HFF-Myc (cell line): Measurements from ENCODE around the gene SEMA5A.

Experiments
- DNase-seq: peaks from one replicate; pipeline ENCODE4 v3.0.0-alpha.2; 2011; ENCODE audit warnings: low read depth; ENCODE audit errors: extremely low read depth
- H3K4me3 ChIP-seq: replicated peaks from 2 replicates; pipeline ENCODE4 v1.5.1; 2011; ENCODE audit warnings: low read depth, mild to moderate bottlenecking, control low read depth, low read length
- TF ChIP-seq, protein P1 (sequence below): IDR thresholded peaks from 2 replicates; pipeline ENCODE4 v1.5.1; 2012; ENCODE audit warnings: mild to moderate bottlenecking, low read depth, low read length, control low read depth; ENCODE audit errors: missing control alignments

Gene SEMA5A

DNA sequence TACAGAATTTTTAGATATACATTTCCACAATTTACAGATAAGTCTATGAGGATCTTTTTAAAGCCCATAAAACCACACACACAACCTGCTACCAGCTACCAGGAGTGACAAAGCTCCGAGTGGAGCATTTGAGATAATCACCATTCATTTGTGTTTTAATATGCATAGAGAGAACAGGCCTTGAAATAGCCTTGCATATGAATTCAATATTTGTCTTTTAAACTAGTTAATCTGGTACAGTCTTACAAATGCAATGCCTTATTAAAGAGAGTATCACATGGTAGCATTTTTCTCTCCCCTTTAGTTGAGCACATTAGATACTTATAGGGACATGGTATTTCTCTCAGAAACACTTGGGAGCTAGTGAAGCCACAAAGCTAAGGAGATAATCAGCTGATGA lies 49.1 kb downstream of the SEMA5A start:
- no peak for DNase-seq
- no peak overlapping the region for H3K4me3 ChIP-seq
- TF ChIP-seq, protein P1, sequence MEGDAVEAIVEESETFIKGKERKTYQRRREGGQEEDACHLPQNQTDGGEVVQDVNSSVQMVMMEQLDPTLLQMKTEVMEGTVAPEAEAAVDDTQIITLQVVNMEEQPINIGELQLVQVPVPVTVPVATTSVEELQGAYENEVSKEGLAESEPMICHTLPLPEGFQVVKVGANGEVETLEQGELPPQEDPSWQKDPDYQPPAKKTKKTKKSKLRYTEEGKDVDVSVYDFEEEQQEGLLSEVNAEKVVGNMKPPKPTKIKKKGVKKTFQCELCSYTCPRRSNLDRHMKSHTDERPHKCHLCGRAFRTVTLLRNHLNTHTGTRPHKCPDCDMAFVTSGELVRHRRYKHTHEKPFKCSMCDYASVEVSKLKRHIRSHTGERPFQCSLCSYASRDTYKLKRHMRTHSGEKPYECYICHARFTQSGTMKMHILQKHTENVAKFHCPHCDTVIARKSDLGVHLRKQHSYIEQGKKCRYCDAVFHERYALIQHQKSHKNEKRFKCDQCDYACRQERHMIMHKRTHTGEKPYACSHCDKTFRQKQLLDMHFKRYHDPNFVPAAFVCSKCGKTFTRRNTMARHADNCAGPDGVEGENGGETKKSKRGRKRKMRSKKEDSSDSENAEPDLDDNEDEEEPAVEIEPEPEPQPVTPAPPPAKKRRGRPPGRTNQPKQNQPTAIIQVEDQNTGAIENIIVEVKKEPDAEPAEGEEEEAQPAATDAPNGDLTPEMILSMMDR, result no peak

- TF ChIP-seq, protein P1, result no peak
- no peak overlapping the region for H3K4me3 ChIP-seq
- DNase-seq, result no peak
These were observed 50.8 kb downstream of the SEMA5A start for GRCh38 chr5:9495121-9495520.

DNA sequence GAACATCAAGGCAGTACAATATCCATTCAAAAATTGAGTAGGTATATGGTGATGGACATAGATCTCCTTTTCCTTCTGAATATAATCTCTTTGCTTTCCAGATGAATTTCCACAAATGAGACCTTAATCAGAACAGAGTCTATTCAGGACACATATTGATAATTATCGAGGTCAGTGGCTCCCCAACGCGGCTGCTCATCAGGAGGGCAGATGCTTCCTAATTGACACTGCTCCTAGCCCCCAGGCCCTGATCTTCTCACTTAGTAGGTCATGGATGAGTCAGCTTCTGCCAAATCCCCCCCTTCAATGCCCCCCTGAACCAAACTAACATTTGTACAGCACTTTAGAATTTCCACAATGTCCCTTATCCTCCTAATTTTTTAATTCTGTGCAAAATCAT lies 51.6 kb downstream of the SEMA5A start:
- TF ChIP-seq, protein P1, result no peak
- no peak for DNase-seq
- no peak overlapping the region for H3K4me3 ChIP-seq

DNA sequence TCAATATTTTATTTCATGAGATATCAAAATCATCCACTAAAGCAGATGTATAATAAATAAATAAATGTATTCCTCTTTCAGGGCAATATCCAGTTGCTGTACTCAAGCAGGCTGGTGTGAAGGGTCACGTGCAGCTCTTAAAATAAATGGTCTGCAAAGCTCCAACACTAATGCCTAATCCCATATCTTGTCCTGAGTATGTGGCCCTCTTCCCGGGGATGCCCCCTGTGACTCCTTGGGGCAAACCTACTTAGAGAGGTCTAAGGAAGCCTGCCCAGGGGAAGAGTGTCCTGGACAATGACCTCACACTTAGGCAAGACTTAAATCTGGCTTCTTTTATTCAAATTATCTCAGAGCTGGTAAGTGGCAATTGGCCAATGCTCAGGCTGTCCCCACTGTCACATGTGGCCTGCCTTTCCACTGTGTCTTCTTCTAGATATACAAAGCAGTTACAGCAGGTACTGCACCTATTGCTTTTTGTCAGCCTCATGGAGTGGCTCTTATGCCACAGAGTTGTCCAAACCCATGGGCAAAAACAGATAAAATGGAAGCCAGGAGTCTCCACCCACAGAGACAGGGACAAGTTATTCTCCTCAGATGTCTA lies 55.3 kb downstream of the SEMA5A start:
- no peak overlapping the region for H3K4me3 ChIP-seq
- no peak for DNase-seq
- TF ChIP-seq, protein P1, result no peak

- DNase-seq, result no peak
- no peak overlapping the region for H3K4me3 ChIP-seq
These were observed 62.1 kb downstream of the SEMA5A start for GRCh38 chr5:9483779-9484178.

GRCh38 chr5:9483243-9483642 lies 62.6 kb downstream of the SEMA5A start:
- H3K4me3 ChIP-seq, result no peak overlapping the region
- DNase-seq, result no peak
- TF ChIP-seq, protein P1, result no peak

More at GRCh38 chr5:9483779-9484178, 62.1 kb downstream of the SEMA5A start:
- TF ChIP-seq, protein P1, result no peak

- no peak for DNase-seq
- TF ChIP-seq, protein P1, result no peak
- H3K4me3 ChIP-seq, result no peak overlapping the region
These were observed 63.5 kb downstream of the SEMA5A start for GRCh38 chr5:9482381-9482780.
